ENCODE measurements around the gene PRKAA1.
"Not testable (repeated sequence)": the region's sequence is repeated elsewhere in the genome, so short reads cannot be mapped to it uniquely, and the experiment has no call there.

Gene PRKAA1

GRCh38 chr5:40798801-40799210 is 632 bp upstream of the PRKAA1 start:
- FAIRE-seq, result peak; percentile 66
- no peak for TF ChIP-seq POLR2A (IDR thresholded peaks at IDR 0.05; ENCODE audit: low read depth, low read length)
- DNase-seq (ENCODE audit: insufficient read length, low spot score), result no peak

GRCh38 chr5:40797273-40798011 is 732 bp downstream of the PRKAA1 start:
- no peak for TF ChIP-seq POLR2A (IDR thresholded peaks at IDR 0.05; ENCODE audit: low read depth, low read length)
- peak; percentile 60 for DNase-seq (ENCODE audit: insufficient read length, low spot score)
- FAIRE-seq, result peak; percentile 78

GRCh38 chr5:40796487-40796889 is 1.7 kb downstream of the PRKAA1 start:
- FAIRE-seq (no peak), DNase-seq (ENCODE audit: insufficient read length, low spot score) (no peak)
- TF ChIP-seq POLR2A (IDR thresholded peaks at IDR 0.05; ENCODE audit: low read depth, low read length), result no peak

- not testable (repeated sequence) for DNase-seq (ENCODE audit: insufficient read length, low spot score); FAIRE-seq
These were observed 3.3 kb downstream of the PRKAA1 start for GRCh38 chr5:40794877-40795276.

GRCh38 chr5:40794340-40794739 is 3.8 kb downstream of the PRKAA1 start:
- not testable (repeated sequence) for FAIRE-seq

GRCh38 chr5:40792691-40793090 is 5.5 kb downstream of the PRKAA1 start:
- not testable (repeated sequence) for DNase-seq (ENCODE audit: insufficient read length, low spot score); FAIRE-seq

More at GRCh38 chr5:40794340-40794739, 3.8 kb downstream of the PRKAA1 start:
- DNase-seq (ENCODE audit: insufficient read length, low spot score), result not testable (repeated sequence)

- TF ChIP-seq POLR2A (IDR thresholded peaks at IDR 0.05; ENCODE audit: low read depth, low read length), result no peak
- no peak for DNase-seq (ENCODE audit: insufficient read length, low spot score)
- FAIRE-seq, result peak; percentile 83
These were observed 6.4 kb downstream of the PRKAA1 start for GRCh38 chr5:40791715-40792139.

GRCh38 chr5:40790947-40791593 is 7.1 kb downstream of the PRKAA1 start:
- TF ChIP-seq POLR2A (IDR thresholded peaks at IDR 0.05; ENCODE audit: low read depth, low read length), result no peak
- FAIRE-seq, result no peak
- DNase-seq (ENCODE audit: insufficient read length, low spot score), result no peak

GRCh38 chr5:40788941-40789340 is 9.2 kb downstream of the PRKAA1 start:
- not testable (repeated sequence) for DNase-seq (ENCODE audit: insufficient read length, low spot score); FAIRE-seq

- no peak for FAIRE-seq
- no peak for DNase-seq (ENCODE audit: insufficient read length, low spot score)
- TF ChIP-seq POLR2A (IDR thresholded peaks at IDR 0.05; ENCODE audit: low read depth, low read length), result no peak
These were observed 10.2 kb downstream of the PRKAA1 start for GRCh38 chr5:40787986-40788385.

- not testable (repeated sequence) for FAIRE-seq; DNase-seq (ENCODE audit: insufficient read length, low spot score)
These were observed 11.5 kb downstream of the PRKAA1 start for GRCh38 chr5:40786664-40787063.

GRCh38 chr5:40784916-40785315 is 13.3 kb downstream of the PRKAA1 start:
- DNase-seq (ENCODE audit: insufficient read length, low spot score) (no peak), FAIRE-seq (no peak)
- TF ChIP-seq POLR2A (IDR thresholded peaks at IDR 0.05; ENCODE audit: low read depth, low read length), result no peak

GRCh38 chr5:40784027-40784653 is 14.0 kb downstream of the PRKAA1 start:
- no peak for TF ChIP-seq POLR2A (IDR thresholded peaks at IDR 0.05; ENCODE audit: low read depth, low read length)
- DNase-seq (ENCODE audit: insufficient read length, low spot score) (no peak), FAIRE-seq (no peak)

- DNase-seq (ENCODE audit: insufficient read length, low spot score), result no peak
- TF ChIP-seq POLR2A (IDR thresholded peaks at IDR 0.05; ENCODE audit: low read depth, low read length), result no peak
- FAIRE-seq, result peak; percentile 67
These were observed 16.2 kb downstream of the PRKAA1 start for GRCh38 chr5:40781843-40782409.

Measured in H54 (cell line).